ENCODE results near the gene PRSS12.

DNA sequence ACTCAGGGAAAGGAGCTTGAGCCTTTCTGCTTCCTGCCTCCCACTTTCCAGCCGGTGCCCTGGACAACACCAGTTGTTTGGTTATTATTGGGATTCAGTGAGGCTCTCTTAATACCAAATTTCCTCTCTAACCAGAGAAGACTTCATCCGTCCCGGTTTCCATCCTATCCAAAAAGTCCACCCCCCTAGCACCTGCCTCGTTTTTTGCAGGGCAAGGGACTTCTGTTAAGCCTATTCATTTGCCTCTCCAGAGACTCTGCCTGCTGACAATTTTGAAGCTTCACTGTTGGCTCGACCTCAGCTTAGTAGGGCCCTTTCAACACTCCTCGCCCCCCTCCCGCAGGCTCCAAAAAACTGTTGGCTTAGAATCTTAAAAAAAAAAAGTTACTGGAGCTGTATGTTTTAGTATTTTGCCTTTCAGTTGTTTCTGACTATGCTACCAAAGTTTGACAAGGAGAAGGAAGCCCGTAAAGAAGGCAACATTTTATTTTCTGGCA is 779 bp upstream of the PRSS12 start:
- TF ChIP-seq, protein P1, sequence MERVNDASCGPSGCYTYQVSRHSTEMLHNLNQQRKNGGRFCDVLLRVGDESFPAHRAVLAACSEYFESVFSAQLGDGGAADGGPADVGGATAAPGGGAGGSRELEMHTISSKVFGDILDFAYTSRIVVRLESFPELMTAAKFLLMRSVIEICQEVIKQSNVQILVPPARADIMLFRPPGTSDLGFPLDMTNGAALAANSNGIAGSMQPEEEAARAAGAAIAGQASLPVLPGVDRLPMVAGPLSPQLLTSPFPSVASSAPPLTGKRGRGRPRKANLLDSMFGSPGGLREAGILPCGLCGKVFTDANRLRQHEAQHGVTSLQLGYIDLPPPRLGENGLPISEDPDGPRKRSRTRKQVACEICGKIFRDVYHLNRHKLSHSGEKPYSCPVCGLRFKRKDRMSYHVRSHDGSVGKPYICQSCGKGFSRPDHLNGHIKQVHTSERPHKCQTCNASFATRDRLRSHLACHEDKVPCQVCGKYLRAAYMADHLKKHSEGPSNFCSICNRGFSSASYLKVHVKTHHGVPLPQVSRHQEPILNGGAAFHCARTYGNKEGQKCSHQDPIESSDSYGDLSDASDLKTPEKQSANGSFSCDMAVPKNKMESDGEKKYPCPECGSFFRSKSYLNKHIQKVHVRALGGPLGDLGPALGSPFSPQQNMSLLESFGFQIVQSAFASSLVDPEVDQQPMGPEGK (CRISPR knock-in tag; IDR thresholded peaks at IDR 0.05; ENCODE audit: borderline replicate concordance), result no peak
- no peak for TF ChIP-seq GLIS3 (CRISPR knock-in tag; IDR thresholded peaks at IDR 0.05)
- no peak for TF ChIP-seq ZFP30 (CRISPR knock-in tag; IDR thresholded peaks at IDR 0.05)
- TF ChIP-seq ESRRG (CRISPR knock-in tag; IDR thresholded peaks at IDR 0.05), result no peak
- TF ChIP-seq TCF4 (CRISPR knock-in tag; IDR thresholded peaks at IDR 0.05; ENCODE audit: borderline replicate concordance), result no peak
- TF ChIP-seq CREB5 (CRISPR knock-in tag; IDR thresholded peaks at IDR 0.05; ENCODE audit: low read depth), result no peak
- TF ChIP-seq ARNTL (CRISPR knock-in tag; IDR thresholded peaks at IDR 0.05; ENCODE audit: borderline replicate concordance, low read depth), result no peak
- no peak for TF ChIP-seq ZFP3 (CRISPR knock-in tag; IDR thresholded peaks at IDR 0.05)
- no peak for TF ChIP-seq BACH2 (CRISPR knock-in tag; IDR thresholded peaks at IDR 0.05; ENCODE audit: borderline replicate concordance)
